Endothelial cell of umbilical vein (primary cell): ENCODE results near the gene ZNF346. TPM values are rescaled to one million over a fixed set of nuclear protein-coding genes. Genes with fewer than 3 reads are reported as not detected.
A peak's percentile ranks its signal among the peaks of the same experiment; 100 is the strongest.

Experiments
- Bru-seq: library from RNA; stranded (reverse); fragments of 400-500 nt; gene quantifications from one replicate; lab custom pipeline; 2021; lab: Mats Ljungman, UMichigan
- BruChase-seq, 2 experiments: library from RNA; stranded (reverse); fragments of 400-500 nt; gene quantifications; one replicate each; lab custom pipeline; 2021; lab: Mats Ljungman, UMichigan
- BruUV-seq: library from RNA; stranded (reverse); fragments of 400-500 nt; replicated peaks from 2 replicates; lab custom pipeline; 2021; lab: Mats Ljungman, UMichigan
- CTCF ChIA-PET: fragments of 300-600, 350-600 bp; sonication (Branson Sonifier 250); formaldehyde crosslinking; loops from one replicate; lab custom pipeline; 2021; ENCODE audit warnings: antibody characterized with exemption, inconsistent platforms; lab: Charles Lee
- POLR2A ChIA-PET: fragments of 300-600, 350-600 bp; sonication (Branson Sonifier 250); formaldehyde crosslinking; loops from one replicate; lab custom pipeline; 2021; ENCODE audit warnings: antibody characterized with exemption, inconsistent platforms; lab: Charles Lee
- DNase-seq: peaks from one replicate; pipeline ENCODE4 v3.0.0-alpha.2; 2011; ENCODE audit warnings: low read depth, low spot score
- FAIRE-seq: peaks from 2 replicates; lab custom pipeline; 2011; peaks lifted over from hg19 to GRCh38; lab: Jason Lieb, UNC
- H2AFZ ChIP-seq: 2 replicates; pipeline ENCODE4 v1.6.0; 2012; ENCODE audit warnings: low read depth, low read length, control low read depth, inconsistent platforms
- H3K27ac ChIP-seq: 2 replicates; pipeline ENCODE4 v1.5.1; 2011; ENCODE audit warnings: low read depth, mild to moderate bottlenecking, control low read depth, low read length, moderate library complexity; ENCODE audit not compliant: insufficient read depth
- H3K27me3 ChIP-seq, 2 experiments: 2 replicates each; pipeline versions ENCODE4 v1.6.0 to v1.6.1; 2011; ENCODE audit warnings: low read length in 2 of 2, mixed read lengths in 1 of 2; ENCODE audit not compliant: control insufficient read depth in 2 of 2, insufficient read depth in 2 of 2
- H3K36me3 ChIP-seq, 2 experiments: 2 replicates in 1 of 2; 3 replicates in 1 of 2; pipeline ENCODE4 v1.5.1; 2011; ENCODE audit warnings: low read length in 2 of 2, mild to moderate bottlenecking in 1 of 2, moderate library complexity in 1 of 2; ENCODE audit not compliant: control insufficient read depth in 2 of 2, insufficient read depth in 2 of 2; ENCODE audit errors: extremely low read depth in 1 of 2
- H3K4me1 ChIP-seq: 3 replicates; pipeline ENCODE4 v1.5.1; 2011; ENCODE audit warnings: mild to moderate bottlenecking, low read length; ENCODE audit not compliant: control insufficient read depth, insufficient read depth; ENCODE audit errors: extremely low read depth
- H3K4me2 ChIP-seq: 2 replicates; pipeline ENCODE4 v1.6.1; 2011; ENCODE audit warnings: low read length, control low read depth, mixed read lengths; ENCODE audit not compliant: insufficient read depth
- H3K4me3 ChIP-seq, 3 experiments: fragments of 200-600 bp in 1 of 3; sonication (generic), shearing (Covaris generic) in 1 of 3; replicated peaks in 1 of 3; 2 replicates each; pipeline ENCODE4 v1.5.1; 2011 to 2016; ENCODE audit warnings: control low read depth in 3 of 3, low read length in 3 of 3, mild to moderate bottlenecking in 2 of 3, inconsistent platforms in 1 of 3, low read depth in 1 of 3, moderate library complexity in 1 of 3; ENCODE audit not compliant: insufficient read depth in 1 of 3
- H3K79me2 ChIP-seq: 2 replicates; pipeline ENCODE4 v1.6.0; 2012; ENCODE audit warnings: low read length, inconsistent platforms; ENCODE audit not compliant: control insufficient read depth, insufficient read depth
- H3K9ac ChIP-seq: replicated peaks from 2 replicates; pipeline ENCODE3; 2011; ENCODE audit warnings: low read length, control low read depth; ENCODE audit not compliant: insufficient read depth; ENCODE audit errors: extremely low read depth
- H3K9me1 ChIP-seq: replicated peaks from 3 replicates; pipeline ENCODE4 v1.6.0; 2011; ENCODE audit warnings: mild to moderate bottlenecking, low read length; ENCODE audit not compliant: control insufficient read depth, insufficient read depth; ENCODE audit errors: extremely low read depth
- H3K9me3 ChIP-seq: replicated peaks from 2 replicates; pipeline ENCODE4 v1.5.1; 2012; ENCODE audit warnings: low read length, inconsistent platforms; ENCODE audit not compliant: control insufficient read depth, insufficient read depth
- H4K20me1 ChIP-seq: replicated peaks from 2 replicates; pipeline ENCODE3; 2011; ENCODE audit warnings: mild to moderate bottlenecking, low read length; ENCODE audit not compliant: control insufficient read depth, insufficient read depth; ENCODE audit errors: extremely low read depth
- CTCF ChIP-seq, 2 donors: IDR thresholded peaks; 1 replicate in 1 of 2; 2 replicates in 1 of 2; pipeline ENCODE4 v1.5.1; 2011; ENCODE audit warnings: low read length in 2 of 2, mild to moderate bottlenecking in 2 of 2, moderate library complexity in 2 of 2, control low read depth in 1 of 2, inconsistent platforms in 1 of 2, low read depth in 1 of 2; ENCODE audit not compliant: insufficient read depth in 1 of 2; ENCODE audit errors: extremely low read depth in 1 of 2
- MYC ChIP-seq: IDR thresholded peaks from one replicate; pipeline ENCODE4 v1.6.1; 2011; ENCODE audit warnings: mild to moderate bottlenecking, low read depth, low read length
- POLR2A ChIP-seq: IDR thresholded peaks from 2 replicates; pipeline ENCODE4 v1.6.1; 2012; ENCODE audit warnings: low read depth, mild to moderate bottlenecking, control low read depth, low read length
- POLR2AphosphoS5 ChIP-seq: IDR thresholded peaks from 2 replicates; pipeline ENCODE4 v1.6.1; 2012; ENCODE audit warnings: low read depth, mild to moderate bottlenecking, control low read depth, low read length, moderate library complexity; ENCODE audit not compliant: insufficient read depth
- dilution Hi-C: fragments of 300-500 bp; cut with MboI; formaldehyde crosslinking; loops from one replicate; pipeline ENCODE4 v1.15.0; 2019; ENCODE audit warnings: low sequenced_read_pairs; ENCODE audit not compliant: extremely low pct_ligation_motif_present
- intact Hi-C: fragments of 100-400 bp; cut with micrococcal nuclease; formaldehyde crosslinking; loops from one replicate; pipeline ENCODE4 v1.10.0; 2022
- long read RNA-seq: library from polyadenylated mRNA; stranded (forward); transcript quantifications from one replicate; pipeline ENCODE4 v2.0.0, GENCODE V29; 2021
- polyA minus RNA-seq, 3 experiments: library from RNA; depleted of rRNA, polyadenylated mRNA; stranded (reverse); fragments of >200 nt; gene quantifications; 1 replicate in 1 of 3; 2 replicates in 2 of 3; pipeline ENCODE4 v1.2.3, GENCODE V29; 2011
- polyA plus RNA-seq, 4 experiments: library from polyadenylated mRNA; depleted of rRNA in 3 of 4; stranded (reverse) in 3 of 4; unstranded in 1 of 4; fragments of >200 nt; gene quantifications; 2 replicates each; pipeline versions ENCODE4 v1.2.1 to v1.2.3, GENCODE V29; 2011 to 2012; ENCODE audit warnings: missing spikeins in 1 of 4
- total RNA-seq: library from RNA; stranded (reverse); gene quantifications from 2 replicates; pipeline ENCODE4 v1.2.3, GENCODE V29; 2021

The ZNF346 gene
- total RNA-seq (28.6 and 35.2 TPM in 2 replicates), polyA plus RNA-seq (25.1 and 25.3 TPM in 2 replicates), polyA minus RNA-seq (32.7 and 36.1 TPM in 2 replicates), Bru-seq, nascent RNA (percentile 76 among the genes with signal in this experiment), BruChase-seq, experiment 1, labeled RNA remaining after a 6-hour chase (percentile 81 among the genes with signal in this experiment), BruChase-seq, experiment 2, labeled RNA remaining after a 2-hour chase (percentile 89 among the genes with signal in this experiment)
- 28.0 and 30.4 TPM in 2 replicates for polyA plus RNA-seq (2011; cell fraction: cytosol; rRNA removed)
- 37.2 and 39.0 TPM in 2 replicates for polyA plus RNA-seq (2011; cell fraction: nucleus; rRNA removed)
- polyA plus RNA-seq (2012) = 15.0 and 15.7 TPM in 2 replicates
- 9.3 TPM for polyA minus RNA-seq (2011; cell fraction: cytosol; rRNA and poly(A)+ RNA removed)
- 26.4 and 36.7 TPM in 2 replicates for polyA minus RNA-seq (2011; cell fraction: nucleus; rRNA and poly(A)+ RNA removed)
- long read RNA-seq, transcript ZNF346-201 (7 exons, 2,314 nt) = major isoform, 26 of 46 reads
- long read RNA-seq, partial matches to known transcripts = 3 of 46 reads
- long read RNA-seq, other reads (novel, unspliced or antisense) = 10 of 46 reads

GRCh38 chr5:177022386-177023302 is at the start of gene ZNF346:
TSS of gene ZNF346 (plus strand) at chr5:177022696. CDS start at chr5:177022739, 43 bp downstream.
- Histone ChIP-seq H3K79me2 (peaks cover 23% of the 10 kb centered on the region), H2AFZ (peak within 1 kb of the TSS; percentile 84), H3K4me3 (peak within 1 kb of the TSS; percentile 57 to 94 (median 87)), H3K9me1 (no peaks in the 10 kb centered on the region), H3K36me3 (peaks cover 0 to 2% of the 10 kb centered on the region in 2 experiments), H3K27me3 (no peaks in the 10 kb centered on the region), H3K9ac (peak within 1 kb of the TSS; percentile 96), H3K4me1 (peaks cover 9% of the 10 kb centered on the region), H3K4me2 (peak within 1 kb of the TSS; percentile 91), H3K9me3 (no peaks in the 10 kb centered on the region), H3K27ac (peak within 1 kb of the TSS; percentile 51), H4K20me1 (no peaks in the 10 kb centered on the region)
- intact Hi-C loops (loop anchor here (1.0 kb wide), 2 partner anchors 16 to 28 kb away; partner anchors contain the start of gene UIMC1), dilution Hi-C loops (no loop called here)
- ChIA-PET POLR2A (interaction anchor here (1.0 kb wide), 1 partner anchor 11 kb away, joined by 4 read pairs; no protein-coding TSS in a partner anchor), CTCF (interaction anchor here (0.7 to 2.2 kb wide), 8 partner anchors 12 to 362 kb away, joined by 3 to 11 read pairs (median 4); no protein-coding TSS in a partner anchor)
- BruUV-seq = no TSS peak
- FAIRE-seq = peak; percentile 74
- peak; percentile 88 for DNase-seq
- peak; percentile 92 for TF ChIP-seq POLR2A
- peak; percentile 23 to 58 for TF ChIP-seq CTCF (IDR thresholded peaks at IDR 0.05; ENCODE audit: extremely low read depth in 1 of 2, insufficient read depth in 1 of 2, low read depth in 1 of 2, low read length in 2 of 2)
- peak; percentile 82 for TF ChIP-seq POLR2AphosphoS5
- TF ChIP-seq MYC = no peak
